ENCODE results near the gene DHRSX. TPM values are rescaled to one million over a fixed set of nuclear protein-coding genes. Genes with fewer than 3 reads are reported as not detected.

DHRSX gene
- total and polyA plus RNA-seq, 2 donors (not counting 1 experiment from before 2014, with no cell fraction given): 23.7 to 25.6 TPM

- Histone ChIP-seq H4K20me1 (ENCODE audit: control insufficient read depth, extremely low read depth, insufficient read depth, low read length) (no peaks in the 10 kb centered on the region), H2AFZ (ENCODE audit: low read length) (no peak overlapping the region)
- no peak for TF ChIP-seq CTCF (conservative IDR thresholded peaks at IDR 0.05 in 1 of 2, IDR thresholded peaks at IDR 0.05 in 1 of 2; ENCODE audit: low read depth in 1 of 2, low read length in 2 of 2)
Measured at GRCh38 chrX:2547736-2548135, 47.0 kb upstream of the DHRSX start.

DNA sequence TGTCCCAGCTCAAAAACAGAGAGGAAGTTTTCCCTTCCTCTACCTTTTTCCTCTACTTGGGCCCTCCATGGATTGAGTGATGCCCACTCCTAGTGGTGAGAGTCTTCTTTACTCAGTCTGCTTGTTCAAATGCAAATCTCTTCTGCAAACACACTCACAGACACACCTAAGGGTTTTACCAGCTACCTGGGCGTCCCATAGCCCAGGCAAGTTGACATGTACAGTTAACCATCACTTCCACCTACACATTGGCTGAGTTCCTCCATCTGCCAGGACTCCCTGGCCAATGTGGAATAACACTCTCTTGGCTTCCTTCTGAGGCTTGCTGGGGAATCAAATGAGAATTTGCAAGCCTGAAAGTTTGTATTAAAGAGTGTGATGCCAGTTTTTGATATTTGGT lies 45.7 kb upstream of the DHRSX start:
- no peak for DNase-seq (ENCODE audit: low read depth in 2 of 2)
- Histone ChIP-seq H2AFZ (ENCODE audit: low read length) (no peak overlapping the region), H3K9me3 (ENCODE audit: control insufficient read depth, insufficient read depth, low read depth, low read length) (no peaks in the 10 kb centered on the region), H3K36me3 (ENCODE audit: control insufficient read depth, insufficient read depth, low read length) (no peaks in the 10 kb centered on the region), H3K27me3 (ENCODE audit: control insufficient read depth, insufficient read depth, low read length) (no peaks in the 10 kb centered on the region), H3K79me2 (ENCODE audit: control insufficient read depth, insufficient read depth, low read length) (no peaks in the 10 kb centered on the region), H3K4me1 (ENCODE audit: control insufficient read depth, extremely low read depth, insufficient read depth, low read length) (no peaks in the 10 kb centered on the region), H3K9ac (ENCODE audit: insufficient read depth, low read length) (no peak overlapping the region), H3K27ac (ENCODE audit: insufficient read depth, low read length) (no peak overlapping the region), H3K4me2 (ENCODE audit: extremely low read depth, insufficient read depth, low read length) (no peak overlapping the region), H3K4me3 (replicated peaks in 1 of 4; ENCODE audit: control extremely low read depth in 1 of 4, insufficient read depth in 1 of 4, low read depth in 3 of 4, low read length in 4 of 4) (no peak overlapping the region), H4K20me1 (ENCODE audit: control insufficient read depth, extremely low read depth, insufficient read depth, low read length) (no peaks in the 10 kb centered on the region)
- TF ChIP-seq EZH2 (IDR thresholded peaks at IDR 0.05; ENCODE audit: low read length, missing control alignments) (no peak), CTCF (conservative IDR thresholded peaks at IDR 0.05 in 1 of 2, IDR thresholded peaks at IDR 0.05 in 1 of 2; ENCODE audit: low read depth in 1 of 2, low read length in 2 of 2) (no peak)

More at GRCh38 chrX:2547736-2548135, 47.0 kb upstream of the DHRSX start:
- H3K36me3 ChIP-seq (ENCODE audit: control insufficient read depth, insufficient read depth, low read length): no peaks in the 10 kb centered on the region
- H3K4me2 ChIP-seq (ENCODE audit: extremely low read depth, insufficient read depth, low read length): no peak overlapping the region
- no peaks in the 10 kb centered on the region for H3K27me3 ChIP-seq (ENCODE audit: control insufficient read depth, insufficient read depth, low read length)
- H3K27ac ChIP-seq (ENCODE audit: insufficient read depth, low read length): no peak overlapping the region
- H3K79me2 ChIP-seq (ENCODE audit: control insufficient read depth, insufficient read depth, low read length): no peaks in the 10 kb centered on the region
- no peaks in the 10 kb centered on the region for H3K4me1 ChIP-seq (ENCODE audit: control insufficient read depth, extremely low read depth, insufficient read depth, low read length)
- no peak overlapping the region for H3K4me3 ChIP-seq (replicated peaks in 1 of 4; ENCODE audit: control extremely low read depth in 1 of 4, insufficient read depth in 1 of 4, low read depth in 3 of 4, low read length in 4 of 4)
- H3K9me3 ChIP-seq (ENCODE audit: control insufficient read depth, insufficient read depth, low read depth, low read length): no peaks in the 10 kb centered on the region
- DNase-seq (ENCODE audit: low read depth in 2 of 2): no peak
- H3K9ac ChIP-seq (ENCODE audit: insufficient read depth, low read length): no peak overlapping the region

DNA sequence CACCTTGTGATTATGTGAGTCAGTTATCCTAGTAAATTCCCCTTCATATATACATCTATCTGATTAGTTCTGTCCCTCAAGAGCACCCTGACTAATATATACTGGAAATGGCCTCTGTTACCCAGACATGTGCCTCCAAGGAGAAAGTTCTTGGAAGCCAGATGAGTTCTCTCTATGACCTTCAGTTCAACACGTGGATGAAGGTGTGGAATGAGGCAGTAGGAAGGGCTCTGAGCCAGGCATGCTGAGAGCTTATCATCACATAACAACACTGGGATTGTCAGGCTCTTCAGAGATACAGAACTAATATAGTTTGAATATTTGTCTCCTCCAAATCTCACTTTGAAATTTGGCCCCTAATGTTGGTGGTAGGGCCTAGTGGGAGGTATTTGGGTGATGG lies 44.4 kb upstream of the DHRSX start:
- H2AFZ ChIP-seq (ENCODE audit: low read length): no peak overlapping the region
- no peaks in the 10 kb centered on the region for H4K20me1 ChIP-seq (ENCODE audit: control insufficient read depth, extremely low read depth, insufficient read depth, low read length)
- no peak overlapping the region for H3K4me3 ChIP-seq (replicated peaks in 1 of 4; ENCODE audit: control extremely low read depth in 1 of 4, insufficient read depth in 1 of 4, low read depth in 3 of 4, low read length in 4 of 4)
- no peaks in the 10 kb centered on the region for H3K9me3 ChIP-seq (ENCODE audit: control insufficient read depth, insufficient read depth, low read depth, low read length)
- H3K4me1 ChIP-seq (ENCODE audit: control insufficient read depth, extremely low read depth, insufficient read depth, low read length): no peaks in the 10 kb centered on the region
- H3K79me2 ChIP-seq (ENCODE audit: control insufficient read depth, insufficient read depth, low read length): no peaks in the 10 kb centered on the region
- no peak for DNase-seq (ENCODE audit: low read depth in 2 of 2)
- H3K27me3 ChIP-seq (ENCODE audit: control insufficient read depth, insufficient read depth, low read length): no peaks in the 10 kb centered on the region
- H3K9ac ChIP-seq (ENCODE audit: insufficient read depth, low read length): no peak overlapping the region
- TF ChIP-seq EZH2 (IDR thresholded peaks at IDR 0.05; ENCODE audit: low read length, missing control alignments): no peak
- no peak for TF ChIP-seq CTCF (conservative IDR thresholded peaks at IDR 0.05 in 1 of 2, IDR thresholded peaks at IDR 0.05 in 1 of 2; ENCODE audit: low read depth in 1 of 2, low read length in 2 of 2)
- H3K4me2 ChIP-seq (ENCODE audit: extremely low read depth, insufficient read depth, low read length): no peak overlapping the region
- no peaks in the 10 kb centered on the region for H3K36me3 ChIP-seq (ENCODE audit: control insufficient read depth, insufficient read depth, low read length)
- H3K27ac ChIP-seq (ENCODE audit: insufficient read depth, low read length): no peak overlapping the region
